T-helper 2 cell (primary cell): ENCODE results near the gene VAV2.
"Not testable (repeated sequence)": the region's sequence is repeated elsewhere in the genome, so short reads cannot be mapped to it uniquely, and the experiment has no call there.

ENCODE experiments used
- DNase-seq, 5 experiments: peaks; one replicate each; pipeline versions ENCODE4 v3.0.0 to v3.0.0-alpha.2; 2012 to 2022

The VAV2 gene

GRCh38 chr9:133913571-133914369 is 78.4 kb downstream of the VAV2 start:
- DNase-seq: no peak

DNA sequence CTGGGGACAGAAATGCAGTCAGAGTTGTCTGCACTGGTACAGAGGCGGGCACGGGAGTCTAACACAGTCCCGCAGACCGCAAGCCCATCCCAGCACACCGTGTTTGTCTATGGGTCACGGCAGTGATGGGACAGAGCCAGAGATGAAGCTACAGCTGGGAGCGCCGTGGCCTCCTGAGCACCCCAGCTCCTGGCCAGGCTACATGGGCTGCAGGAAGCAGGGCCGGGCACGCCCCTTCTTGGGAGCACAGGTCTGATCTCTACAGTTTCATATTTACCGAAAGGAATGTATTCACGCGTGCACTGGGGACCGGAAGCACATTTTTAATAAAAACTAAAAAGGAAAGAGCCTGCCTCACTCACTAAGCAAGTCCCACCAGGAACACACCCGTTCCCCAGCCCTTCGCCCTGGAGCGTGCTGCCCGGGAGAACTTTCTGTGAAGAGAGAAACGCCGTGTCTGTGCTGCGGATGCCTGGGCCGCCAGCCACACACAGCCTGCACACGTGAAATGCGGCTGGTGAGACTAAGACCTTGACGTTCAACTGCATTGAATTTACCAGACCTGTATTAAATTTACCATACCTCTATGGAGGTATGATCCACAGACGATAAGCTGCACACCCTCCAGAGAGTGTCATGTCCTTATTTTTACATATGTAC is 81.1 kb downstream of the VAV2 start:
- no peak for DNase-seq

DNA sequence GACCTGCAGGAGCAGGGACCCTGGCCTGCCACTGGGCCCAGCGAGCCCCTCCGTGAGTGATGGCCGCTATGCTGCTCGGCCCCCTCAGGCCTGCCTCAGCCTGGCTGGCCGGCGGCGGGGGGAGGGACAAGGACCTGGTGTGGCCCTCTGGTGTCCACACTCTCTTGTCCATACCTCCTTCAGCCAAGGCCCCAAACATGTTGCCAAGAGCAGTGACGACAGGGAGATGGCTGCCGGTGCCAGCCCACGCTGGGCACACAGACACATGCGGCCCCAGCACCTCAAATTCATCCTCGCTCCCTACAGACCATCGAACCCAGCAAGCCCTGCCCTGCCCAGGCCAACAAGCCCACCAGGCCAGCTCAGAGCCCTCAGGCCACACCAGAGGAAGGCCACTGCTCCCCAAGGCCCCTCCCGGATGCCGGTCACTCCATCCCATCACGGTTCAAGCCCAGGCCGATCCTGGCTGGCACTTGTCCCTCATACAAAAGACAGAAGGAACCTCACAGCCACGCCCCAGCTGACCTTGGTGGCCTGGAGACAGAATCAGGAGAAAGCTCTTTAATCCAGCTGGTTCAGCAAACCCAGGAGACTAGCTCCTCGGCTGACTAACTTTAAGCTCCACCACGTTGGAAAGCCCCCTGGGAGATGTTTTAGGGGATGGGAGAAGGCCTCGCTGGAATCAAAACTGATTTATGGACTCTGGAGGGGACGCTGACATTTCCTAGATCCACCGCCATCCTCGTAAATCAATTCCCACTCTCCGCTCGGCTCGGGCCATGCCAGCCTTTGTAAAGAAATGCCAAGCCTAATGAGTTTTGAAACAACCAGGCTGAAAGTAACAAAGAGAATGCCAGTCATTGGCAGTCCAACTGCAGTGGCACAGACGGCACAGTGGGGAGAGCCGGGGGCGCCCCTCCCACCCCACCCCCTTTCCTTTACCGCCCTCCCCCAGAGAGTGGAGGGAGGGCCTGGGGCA is 84.9 kb downstream of the VAV2 start:
- no peak for DNase-seq

GRCh38 chr9:133906218-133906617 is 85.9 kb downstream of the VAV2 start:
- DNase-seq: no peak

DNA sequence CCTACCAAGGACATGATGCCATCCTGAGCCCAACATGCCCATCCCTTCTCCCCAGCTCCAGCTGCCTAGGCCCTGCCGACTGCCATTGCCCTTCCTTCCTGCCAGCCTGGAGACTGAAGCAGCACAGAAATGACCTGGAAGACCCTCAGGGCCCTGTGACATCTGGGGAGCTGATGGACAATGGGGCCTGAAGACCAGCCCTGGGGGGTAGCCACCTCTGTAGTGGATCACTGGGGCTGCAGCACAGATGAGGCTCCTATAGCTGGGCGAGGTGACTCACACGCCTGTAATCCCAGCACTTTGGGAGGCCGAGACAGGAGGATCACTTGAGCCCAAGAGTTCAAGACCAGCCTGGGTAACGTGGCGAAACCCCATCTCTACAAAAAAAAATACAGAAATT is 86.6 kb downstream of the VAV2 start:
- DNase-seq: no peak

DNA sequence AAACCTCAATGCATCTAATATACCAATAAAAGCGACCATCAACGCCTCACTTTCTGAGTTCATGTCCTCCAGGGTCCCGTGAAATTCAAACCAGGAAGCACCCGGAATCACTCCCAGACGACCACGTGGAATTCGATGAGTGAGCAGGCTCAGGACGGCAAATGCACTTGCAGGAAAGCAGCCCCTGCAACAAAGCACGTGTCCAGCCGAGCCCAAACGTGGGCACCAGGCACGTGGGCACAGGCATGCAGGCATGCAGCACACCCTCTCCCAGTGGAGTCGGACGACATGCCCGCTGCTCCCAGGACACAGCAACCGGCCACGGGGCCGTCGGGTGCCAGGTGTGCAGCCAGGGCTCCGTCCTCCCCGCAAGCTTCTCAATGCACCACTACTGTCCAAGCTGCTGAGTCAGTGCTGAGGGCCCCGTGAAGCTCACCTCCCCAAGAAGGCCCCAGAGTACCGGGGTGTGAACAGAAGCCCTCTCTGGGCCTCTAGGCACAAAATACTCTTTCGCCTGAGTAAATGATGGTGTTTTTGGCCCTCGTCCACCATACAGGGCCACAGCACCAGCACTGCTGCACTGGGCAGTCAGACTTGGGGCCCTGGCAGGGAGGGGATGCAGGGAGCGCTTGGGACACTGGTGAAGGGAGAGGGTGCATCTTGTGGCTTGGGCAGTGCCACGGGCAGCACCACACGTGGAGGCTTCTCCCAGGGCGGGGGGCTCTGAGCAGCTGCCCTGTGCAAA is 87.6 kb downstream of the VAV2 start:
- no peak for DNase-seq

GRCh38 chr9:133901184-133901835 is 90.8 kb downstream of the VAV2 start:
- DNase-seq: no peak

DNA sequence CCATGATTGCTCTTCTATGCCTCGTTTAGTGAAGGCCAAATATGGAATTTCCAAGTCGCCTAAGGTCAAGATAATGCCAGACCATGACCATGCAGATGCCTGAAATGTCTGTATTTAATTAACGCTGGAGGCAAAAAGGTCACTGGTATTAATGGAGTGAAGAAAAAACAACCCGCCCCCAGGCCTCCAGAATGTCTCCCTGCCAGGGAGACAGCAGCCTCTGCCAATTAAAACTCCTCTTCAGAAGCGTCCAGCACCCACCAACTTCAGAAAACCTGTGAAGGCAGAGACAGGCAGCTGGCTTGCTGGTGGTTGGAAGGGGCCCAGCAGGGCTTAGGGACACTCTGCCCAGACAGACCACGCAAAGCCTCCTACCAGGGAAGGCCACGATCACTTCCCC is 94.4 kb downstream of the VAV2 start:
- no peak for DNase-seq

DNA sequence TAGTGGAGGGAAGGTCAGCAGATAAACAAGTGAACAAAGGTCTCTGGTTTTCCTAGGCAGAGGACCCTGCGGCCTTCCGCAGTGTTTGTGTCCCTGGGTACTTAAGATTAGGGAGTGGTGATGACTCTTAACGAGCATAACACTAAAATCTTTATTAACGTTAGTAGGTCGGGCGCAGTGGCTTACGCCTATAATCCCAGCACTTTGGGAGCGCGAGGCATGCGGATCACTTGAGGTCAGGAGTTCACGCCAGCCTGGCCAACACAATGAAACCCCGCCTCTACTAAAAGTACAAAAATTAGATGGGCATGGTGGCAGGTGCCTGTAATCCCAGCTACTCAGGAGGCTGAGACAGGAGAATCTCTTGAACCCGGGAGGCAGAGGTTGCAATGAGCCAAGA is 96.1 kb downstream of the VAV2 start:
- DNase-seq: not testable (repeated sequence)

GRCh38 chr9:133895335-133895734 is 96.8 kb downstream of the VAV2 start:
- no peak for DNase-seq

DNA sequence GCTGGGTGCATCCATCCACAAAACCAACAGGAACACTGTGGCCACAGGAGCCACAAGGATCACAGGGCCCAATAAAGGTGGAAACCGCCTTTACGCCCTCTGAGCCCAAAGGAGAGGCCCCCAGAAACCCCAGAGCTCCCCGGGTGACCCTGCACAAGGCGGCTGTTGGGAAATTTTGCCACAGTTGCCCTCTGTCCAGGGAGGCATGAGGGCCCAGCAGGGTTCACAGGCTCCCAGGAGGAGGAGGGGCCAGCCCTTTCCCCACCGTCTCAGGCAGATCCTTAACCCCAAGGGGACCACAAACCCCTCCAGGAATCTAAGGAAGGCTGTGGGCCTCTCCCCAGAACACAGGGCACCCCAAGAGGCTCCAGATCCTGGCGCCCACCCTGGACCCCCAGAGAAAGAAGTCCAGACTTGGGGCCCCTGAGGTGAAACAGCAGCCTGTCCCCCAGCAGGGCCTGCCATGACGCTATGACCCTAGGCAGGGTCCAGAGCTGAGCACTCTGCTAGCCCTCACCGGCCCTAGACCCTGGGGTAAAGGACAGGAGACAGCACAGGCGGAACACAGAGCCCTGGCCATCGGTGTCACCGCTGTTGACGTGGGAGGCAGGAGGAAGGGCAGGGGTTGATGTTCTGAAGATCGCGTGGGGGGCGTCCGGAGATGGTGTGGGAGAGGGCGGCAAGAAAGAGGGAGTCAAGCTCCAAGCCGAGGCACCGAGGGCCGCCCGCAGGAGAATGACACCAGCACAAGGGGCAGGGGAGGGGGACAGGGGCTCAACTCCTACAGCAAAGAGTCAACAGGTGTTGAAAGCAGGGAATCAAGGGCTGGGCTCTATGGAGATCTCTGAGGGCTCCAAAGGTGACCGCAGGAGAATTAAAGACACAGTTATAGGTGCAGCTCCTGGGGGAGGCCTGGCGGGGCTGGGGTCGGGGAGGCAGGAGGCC is 97.5 kb downstream of the VAV2 start:
- DNase-seq: no peak

- DNase-seq: no peak
Observed at GRCh38 chr9:133893191-133893994, 98.7 kb downstream of the VAV2 start.

- DNase-seq: no peak
Observed at GRCh38 chr9:133892193-133892920, 99.8 kb downstream of the VAV2 start.

DNA sequence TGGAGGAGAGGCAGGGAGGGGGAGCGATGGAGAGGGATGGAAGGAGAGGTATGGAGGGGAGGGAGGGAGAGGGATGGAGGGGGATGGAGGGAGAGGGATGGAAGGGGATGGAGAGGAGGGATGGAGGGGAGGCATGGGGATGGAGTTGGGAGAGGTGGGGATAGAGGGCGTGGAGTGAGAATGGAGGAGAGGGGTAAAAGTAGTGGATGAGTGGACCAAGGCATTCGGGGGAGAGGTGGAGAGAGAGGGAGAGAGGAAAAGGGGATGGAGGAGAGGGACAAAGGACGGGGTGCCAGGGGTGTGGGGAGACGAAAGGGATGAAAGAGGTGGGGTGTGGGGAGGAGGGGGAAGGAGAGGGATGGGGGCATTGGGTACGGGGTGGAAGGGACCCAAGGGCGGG is 100.4 kb downstream of the VAV2 start:
- DNase-seq: no peak

GRCh38 chr9:133890583-133890982 is 101.5 kb downstream of the VAV2 start:
- DNase-seq: no peak

DNA sequence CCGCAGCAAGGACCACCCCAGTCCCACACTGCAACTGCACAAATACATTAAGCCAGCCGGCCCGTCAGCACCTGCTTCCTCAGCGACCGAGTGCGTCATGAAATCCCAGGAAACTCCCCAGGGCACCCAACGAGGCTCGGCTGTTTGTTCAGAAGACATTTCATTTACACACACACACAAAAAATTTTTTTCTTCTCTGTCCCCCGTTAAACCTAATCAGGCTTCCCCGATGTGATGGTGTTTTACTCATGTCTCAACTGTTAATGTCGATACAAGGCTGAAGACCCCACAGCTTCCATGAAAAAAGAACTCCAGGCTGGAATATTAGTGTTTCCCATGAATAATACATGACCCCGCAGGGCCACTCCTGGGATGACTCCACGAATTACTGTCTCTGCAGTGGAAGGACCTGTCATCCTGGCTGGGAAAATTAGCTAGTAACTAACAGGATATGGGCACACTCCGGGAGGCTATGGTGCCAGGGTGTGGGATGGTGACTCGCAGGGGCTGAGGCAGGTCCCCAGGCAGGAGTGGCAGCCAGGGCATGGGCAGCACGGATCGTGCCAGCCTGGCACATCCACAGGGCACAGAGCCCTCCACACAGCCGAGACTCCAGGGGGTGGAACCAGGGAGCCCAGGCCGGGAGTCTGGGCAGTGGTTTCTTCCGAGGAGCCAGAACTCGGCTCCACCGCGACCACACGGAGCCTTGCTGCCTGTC is 102.4 kb downstream of the VAV2 start:
- DNase-seq: no peak

GRCh38 chr9:133888809-133889491 is 103.2 kb downstream of the VAV2 start:
- DNase-seq: no peak
